ENCODE results near the gene STARD5.

DNA sequence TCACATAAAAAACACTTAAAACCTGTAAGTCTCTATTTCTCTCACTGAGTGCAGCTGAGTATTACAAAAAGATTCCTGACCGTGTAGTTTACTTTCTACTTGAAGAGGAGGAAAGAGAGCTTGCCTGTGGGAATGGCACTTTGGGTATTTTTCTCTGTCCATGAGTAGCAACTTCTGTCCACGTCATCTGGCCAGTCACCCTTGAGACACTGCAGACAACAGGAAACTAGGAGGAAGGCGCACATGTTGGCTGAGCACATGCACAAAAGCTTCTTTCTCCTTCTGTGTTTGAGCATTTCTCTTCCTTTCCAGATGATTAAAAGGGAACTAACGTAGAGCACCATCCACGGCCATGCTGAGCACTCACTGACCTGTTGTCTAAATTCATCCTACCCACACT is 19.7 kb downstream of the STARD5 start:
- TF ChIP-seq, protein P1, sequence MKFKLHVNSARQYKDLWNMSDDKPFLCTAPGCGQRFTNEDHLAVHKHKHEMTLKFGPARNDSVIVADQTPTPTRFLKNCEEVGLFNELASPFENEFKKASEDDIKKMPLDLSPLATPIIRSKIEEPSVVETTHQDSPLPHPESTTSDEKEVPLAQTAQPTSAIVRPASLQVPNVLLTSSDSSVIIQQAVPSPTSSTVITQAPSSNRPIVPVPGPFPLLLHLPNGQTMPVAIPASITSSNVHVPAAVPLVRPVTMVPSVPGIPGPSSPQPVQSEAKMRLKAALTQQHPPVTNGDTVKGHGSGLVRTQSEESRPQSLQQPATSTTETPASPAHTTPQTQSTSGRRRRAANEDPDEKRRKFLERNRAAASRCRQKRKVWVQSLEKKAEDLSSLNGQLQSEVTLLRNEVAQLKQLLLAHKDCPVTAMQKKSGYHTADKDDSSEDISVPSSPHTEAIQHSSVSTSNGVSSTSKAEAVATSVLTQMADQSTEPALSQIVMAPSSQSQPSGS (IDR thresholded peaks at IDR 0.05; ENCODE audit: low read length) = no peak
- TF ChIP-seq, protein P2, sequence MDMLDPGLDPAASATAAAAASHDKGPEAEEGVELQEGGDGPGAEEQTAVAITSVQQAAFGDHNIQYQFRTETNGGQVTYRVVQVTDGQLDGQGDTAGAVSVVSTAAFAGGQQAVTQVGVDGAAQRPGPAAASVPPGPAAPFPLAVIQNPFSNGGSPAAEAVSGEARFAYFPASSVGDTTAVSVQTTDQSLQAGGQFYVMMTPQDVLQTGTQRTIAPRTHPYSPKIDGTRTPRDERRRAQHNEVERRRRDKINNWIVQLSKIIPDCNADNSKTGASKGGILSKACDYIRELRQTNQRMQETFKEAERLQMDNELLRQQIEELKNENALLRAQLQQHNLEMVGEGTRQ (IDR thresholded peaks at IDR 0.05; ENCODE audit: low read length) = no peak
- TF ChIP-seq RBBP5 (IDR thresholded peaks at IDR 0.05; ENCODE audit: borderline replicate concordance, low read depth, low read length) = no peak
- TF ChIP-seq, protein P3, sequence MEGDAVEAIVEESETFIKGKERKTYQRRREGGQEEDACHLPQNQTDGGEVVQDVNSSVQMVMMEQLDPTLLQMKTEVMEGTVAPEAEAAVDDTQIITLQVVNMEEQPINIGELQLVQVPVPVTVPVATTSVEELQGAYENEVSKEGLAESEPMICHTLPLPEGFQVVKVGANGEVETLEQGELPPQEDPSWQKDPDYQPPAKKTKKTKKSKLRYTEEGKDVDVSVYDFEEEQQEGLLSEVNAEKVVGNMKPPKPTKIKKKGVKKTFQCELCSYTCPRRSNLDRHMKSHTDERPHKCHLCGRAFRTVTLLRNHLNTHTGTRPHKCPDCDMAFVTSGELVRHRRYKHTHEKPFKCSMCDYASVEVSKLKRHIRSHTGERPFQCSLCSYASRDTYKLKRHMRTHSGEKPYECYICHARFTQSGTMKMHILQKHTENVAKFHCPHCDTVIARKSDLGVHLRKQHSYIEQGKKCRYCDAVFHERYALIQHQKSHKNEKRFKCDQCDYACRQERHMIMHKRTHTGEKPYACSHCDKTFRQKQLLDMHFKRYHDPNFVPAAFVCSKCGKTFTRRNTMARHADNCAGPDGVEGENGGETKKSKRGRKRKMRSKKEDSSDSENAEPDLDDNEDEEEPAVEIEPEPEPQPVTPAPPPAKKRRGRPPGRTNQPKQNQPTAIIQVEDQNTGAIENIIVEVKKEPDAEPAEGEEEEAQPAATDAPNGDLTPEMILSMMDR (IDR thresholded peaks at IDR 0.05; ENCODE audit: control extremely low read depth in 1 of 3, insufficient read depth in 1 of 3, low read depth in 1 of 3, low read length in 3 of 3) = no peak
- no peak for TF ChIP-seq TEAD4 (IDR thresholded peaks at IDR 0.05; ENCODE audit: low read depth, low read length)
- TF ChIP-seq POLR2AphosphoS5 (IDR thresholded peaks at IDR 0.05; ENCODE audit: low read depth, low read length) = no peak
- TF ChIP-seq RFX5 (IDR thresholded peaks at IDR 0.05; ENCODE audit: borderline replicate concordance, low read depth, low read length) = no peak
- TF ChIP-seq POLR2A (IDR thresholded peaks at IDR 0.05; ENCODE audit: control extremely low read depth in 1 of 2, low read depth in 2 of 2, low read length in 2 of 2) = no peak

All from H1 (cell line).